SK-N-SH (cell line): ENCODE measurements around the gene MCTP1. TPM values are rescaled to one million over a fixed set of nuclear protein-coding genes. Genes with fewer than 3 reads are reported as not detected.

Experiments
- CTCF ChIA-PET: fragments of 300-600, 350-600 bp; formaldehyde crosslinking; extraction: SDS; loops from one replicate; lab custom pipeline; 2021; lab: Yijun Ruan, JAX
- POLR2A ChIA-PET: fragments of 350-600 bp; sonication (Branson Sonifier 250); formaldehyde crosslinking; extraction: SDS; loops from one replicate; lab custom pipeline; 2020; ENCODE audit warnings: antibody characterized with exemption, inconsistent platforms; lab: Yijun Ruan, JAX
- DNase-seq: peaks from one replicate; pipeline ENCODE4 v3.0.0; 2012
- H2AFZ ChIP-seq: fragments of 200-600 bp; sonication (generic); 2 replicates; pipeline ENCODE4 v1.8.1; 2016; ENCODE audit warnings: antibody characterized with exemption, mild to moderate bottlenecking, low read depth
- H3F3A ChIP-seq: fragments of 200-600 bp; sonication (generic); replicated peaks from 2 replicates; pipeline ENCODE3; 2016; ENCODE audit warnings: antibody characterized with exemption, mild to moderate bottlenecking; ENCODE audit not compliant: insufficient read depth
- H3K27ac ChIP-seq, 2 experiments: fragments of 200-500 bp in 1 of 2; fragments of 200-600 bp in 1 of 2; sonication (Bioruptor generic) in 1 of 2; sonication (generic), shearing (Covaris generic) in 1 of 2; 2 replicates each; pipeline versions ENCODE4 v1.5.1 to v1.6.1; 2014 to 2016; ENCODE audit warnings: low read depth in 2 of 2, inconsistent platforms in 1 of 2, low read length in 1 of 2, mild to moderate bottlenecking in 1 of 2, mixed read lengths in 1 of 2
- H3K27me3 ChIP-seq: fragments of 200-600 bp; sonication (generic), shearing (Covaris generic); 2 replicates; pipeline ENCODE4 v1.6.1; 2016; ENCODE audit warnings: mixed run types; ENCODE audit not compliant: insufficient read depth
- H3K36me3 ChIP-seq, 2 experiments: fragments of 200-500 bp in 1 of 2; fragments of 200-600 bp in 1 of 2; sonication (Bioruptor generic) in 1 of 2; sonication (generic) in 1 of 2; replicated peaks in 1 of 2; 2 replicates each; pipeline versions ENCODE3 to v1.5.1; 2014 to 2016; ENCODE audit warnings: low read length in 1 of 2, mild to moderate bottlenecking in 1 of 2; ENCODE audit not compliant: insufficient read depth in 2 of 2, control insufficient read depth in 1 of 2
- H3K4me1 ChIP-seq, 2 experiments: fragments of 200-500 bp in 1 of 2; fragments of 200-600 bp in 1 of 2; sonication (Bioruptor generic) in 1 of 2; sonication (generic), shearing (Covaris generic) in 1 of 2; 2 replicates each; pipeline versions ENCODE4 v1.5.1 to v1.6.1; 2014 to 2016; ENCODE audit warnings: low read depth in 1 of 2, low read length in 1 of 2, mixed run types in 1 of 2; ENCODE audit not compliant: insufficient read depth in 2 of 2, control insufficient read depth in 1 of 2
- H3K4me2 ChIP-seq: fragments of 200-600 bp; sonication (generic), shearing (Covaris generic); 2 replicates; pipeline ENCODE4 v1.6.1; 2017; ENCODE audit warnings: mixed run types
- H3K4me3 ChIP-seq, 2 experiments: fragments of 200-500 bp in 1 of 2; fragments of 200-600 bp in 1 of 2; sonication (Bioruptor generic) in 1 of 2; sonication (generic), shearing (Covaris generic) in 1 of 2; 2 replicates each; pipeline versions ENCODE4 v1.5.1 to v1.8.1; 2014 to 2016; ENCODE audit warnings: low read depth in 2 of 2, inconsistent platforms in 1 of 2, low read length in 1 of 2, mild to moderate bottlenecking in 1 of 2, mixed read lengths in 1 of 2, moderate library complexity in 1 of 2
- H3K79me2 ChIP-seq: fragments of 200-600 bp; sonication (generic); 2 replicates; pipeline ENCODE4 v1.8.1; 2017; ENCODE audit warnings: mild to moderate bottlenecking; ENCODE audit not compliant: insufficient read depth
- H3K9ac ChIP-seq: fragments of 200-600 bp; sonication (generic); 2 replicates; pipeline ENCODE4 v1.6.1; 2017; ENCODE audit warnings: mixed run types
- H3K9me2 ChIP-seq: fragments of 200-600 bp; sonication (generic); 2 replicates; pipeline ENCODE4 v1.6.1; 2017; ENCODE audit warnings: mixed run types
- H3K9me3 ChIP-seq: fragments of 200-600 bp; sonication (generic); 2 replicates; pipeline ENCODE4 v1.6.1; 2017; ENCODE audit warnings: mixed run types, mild to moderate bottlenecking, moderate library complexity
- H4K20me1 ChIP-seq: fragments of 200-600 bp; sonication (generic); 2 replicates; pipeline ENCODE4 v1.6.1; 2017; ENCODE audit warnings: mild to moderate bottlenecking, mixed run types; ENCODE audit not compliant: insufficient read depth
- CHD2 ChIP-seq: fragments of 150-350 bp; IDR thresholded peaks from 2 replicates; pipeline ENCODE4 v1.6.1; 2018; ENCODE audit warnings: low read length; ENCODE audit not compliant: partially characterized antibody
- ELF1 ChIP-seq: IDR thresholded peaks from 2 replicates; pipeline ENCODE4 v1.4.0; 2012
- EP300 ChIP-seq, 2 experiments: IDR thresholded peaks; 2 replicates each; pipeline versions ENCODE4 v1.4.0 to v1.6.1; 2012; ENCODE audit warnings: borderline replicate concordance in 1 of 2, low read depth in 1 of 2, low read length in 1 of 2
- EZH2phosphoT487 ChIP-seq: fragments of 200-600 bp; sonication (generic); IDR thresholded peaks from 2 replicates; pipeline ENCODE4 v1.6.1; 2017; ENCODE audit warnings: low read depth, mixed run types, mild to moderate bottlenecking, antibody characterized with exemption, moderate library complexity, borderline replicate concordance
- FOSL2 ChIP-seq: IDR thresholded peaks from 2 replicates; pipeline ENCODE4 v1.4.0; 2012; ENCODE audit warnings: low read depth, mild to moderate bottlenecking, moderate library complexity, borderline replicate concordance
- FOXJ3 ChIP-seq: sonication (generic); formaldehyde crosslinking; IDR thresholded peaks from 2 replicates; pipeline ENCODE4 v1.5.1; 2020; ENCODE audit warnings: mild to moderate bottlenecking, missing genetic modification reagents
- GABPA ChIP-seq: IDR thresholded peaks from 2 replicates; pipeline ENCODE4 v1.4.0; 2012; ENCODE audit warnings: low read depth, mild to moderate bottlenecking
- GATA2 ChIP-seq: sonication (generic); formaldehyde crosslinking; IDR thresholded peaks from 2 replicates; pipeline ENCODE4 v1.5.0; 2020; ENCODE audit warnings: mild to moderate bottlenecking, missing genetic modification reagents
- JUND ChIP-seq: IDR thresholded peaks from 2 replicates; pipeline ENCODE4 v1.4.0; 2012
- MXI1 ChIP-seq: IDR thresholded peaks from 2 replicates; pipeline ENCODE4 v1.6.1; 2012; ENCODE audit warnings: mild to moderate bottlenecking, low read depth, low read length, improper control_type of control experiment
- NFIC ChIP-seq: IDR thresholded peaks from 2 replicates; pipeline ENCODE4 v1.4.0; 2012; ENCODE audit warnings: borderline replicate concordance
- NRF1 ChIP-seq: IDR thresholded peaks from 2 replicates; pipeline ENCODE4 v1.6.1; 2012; ENCODE audit warnings: low read depth, mild to moderate bottlenecking, low read length
- PBX3 ChIP-seq: IDR thresholded peaks from 2 replicates; pipeline ENCODE4; 2012
- POLR2AphosphoS5 ChIP-seq: IDR thresholded peaks from 2 replicates; pipeline ENCODE4 v1.6.1; 2012; ENCODE audit warnings: low read depth, low read length
- RAD21 ChIP-seq: IDR thresholded peaks from 2 replicates; pipeline ENCODE4 v1.6.1; 2012; ENCODE audit warnings: mild to moderate bottlenecking, low read length
- RCOR1 ChIP-seq: fragments of 150-350 bp; IDR thresholded peaks from 2 replicates; pipeline ENCODE4 v1.6.1; 2017; ENCODE audit warnings: antibody characterized with exemption, low read length
- RXRA ChIP-seq: IDR thresholded peaks from 2 replicates; pipeline ENCODE4 v1.4.0; 2012; ENCODE audit warnings: low read depth, mild to moderate bottlenecking, borderline replicate concordance
- SIN3A ChIP-seq: IDR thresholded peaks from 2 replicates; pipeline ENCODE4 v1.6.1; 2012; ENCODE audit warnings: low read depth, mild to moderate bottlenecking, low read length, moderate library complexity, borderline replicate concordance
- SMC3 ChIP-seq: IDR thresholded peaks from 2 replicates; pipeline ENCODE4 v1.6.1; 2012; ENCODE audit warnings: low read depth, low read length, improper control_type of control experiment
- TAF1 ChIP-seq: IDR thresholded peaks from 2 replicates; pipeline ENCODE4 v1.6.1; 2012; ENCODE audit warnings: low read depth, mild to moderate bottlenecking, low read length, moderate library complexity, borderline replicate concordance
- TCF12 ChIP-seq: IDR thresholded peaks from 2 replicates; pipeline ENCODE4 v1.4.0; 2012
- TEAD4 ChIP-seq: IDR thresholded peaks from 2 replicates; pipeline ENCODE4 v1.4.0; 2012; ENCODE audit warnings: mild to moderate bottlenecking, borderline replicate concordance; ENCODE audit not compliant: insufficient read depth
- YY1 ChIP-seq: IDR thresholded peaks from 2 replicates; pipeline ENCODE4 v1.4.0; 2012; ENCODE audit warnings: low read depth, mild to moderate bottlenecking
- WGBS: methylation state at CpG from one replicate; pipeline ENCODE4 v1.1.6; 2017; ENCODE audit warnings: low lambda C conversion rate; 5-methylcytosine and 5-hydroxymethylcytosine counted together
- polyA plus RNA-seq, 3 experiments: library from polyadenylated mRNA; depleted of rRNA; stranded (reverse); fragments of >200 nt; gene quantifications; 2 replicates each; pipeline ENCODE4 v1.2.3, GENCODE V29; 2012
- TF ChIP-seq, protein P1 (sequence below): fragments of 200-600 bp; sonication (generic); IDR thresholded peaks from 2 replicates; pipeline ENCODE4 v1.6.1; 2017; ENCODE audit warnings: antibody characterized with exemption, mild to moderate bottlenecking, moderate library complexity
- TF ChIP-seq, protein P2 (sequence below): IDR thresholded peaks from 2 replicates; pipeline ENCODE4 v1.4.0; 2012; ENCODE audit warnings: low read depth, borderline replicate concordance

The MCTP1 gene
- polyA plus RNA-seq, 1 of the 3 experiments (the other 2 are of a cell fraction) = 0.53 TPM

- no peaks in the 10 kb centered on the region for H3K36me3 ChIP-seq
- DNase-seq = no peak
- H3K9ac ChIP-seq = no peak overlapping the region
- H3K9me3 ChIP-seq = no peaks in the 10 kb centered on the region; the same call in 1 of the 2 replicates
- no peaks in the 10 kb centered on the region for H3K79me2 ChIP-seq
- H3K27me3 ChIP-seq = no peaks in the 10 kb centered on the region; the same call in none of the 2 replicates
- no peaks in the 10 kb centered on the region for H3K9me2 ChIP-seq
- TF ChIP-seq NFIC (no peak), EZH2phosphoT487 (no peak), TAF1 (no peak), MXI1 (no peak), POLR2AphosphoS5 (no peak), SMC3 (peak; percentile 48), NRF1 (no peak), SIN3A (no peak), TCF12 (no peak), CHD2 (no peak), RAD21 (peak; percentile 55)
- TF ChIP-seq, protein P1, sequence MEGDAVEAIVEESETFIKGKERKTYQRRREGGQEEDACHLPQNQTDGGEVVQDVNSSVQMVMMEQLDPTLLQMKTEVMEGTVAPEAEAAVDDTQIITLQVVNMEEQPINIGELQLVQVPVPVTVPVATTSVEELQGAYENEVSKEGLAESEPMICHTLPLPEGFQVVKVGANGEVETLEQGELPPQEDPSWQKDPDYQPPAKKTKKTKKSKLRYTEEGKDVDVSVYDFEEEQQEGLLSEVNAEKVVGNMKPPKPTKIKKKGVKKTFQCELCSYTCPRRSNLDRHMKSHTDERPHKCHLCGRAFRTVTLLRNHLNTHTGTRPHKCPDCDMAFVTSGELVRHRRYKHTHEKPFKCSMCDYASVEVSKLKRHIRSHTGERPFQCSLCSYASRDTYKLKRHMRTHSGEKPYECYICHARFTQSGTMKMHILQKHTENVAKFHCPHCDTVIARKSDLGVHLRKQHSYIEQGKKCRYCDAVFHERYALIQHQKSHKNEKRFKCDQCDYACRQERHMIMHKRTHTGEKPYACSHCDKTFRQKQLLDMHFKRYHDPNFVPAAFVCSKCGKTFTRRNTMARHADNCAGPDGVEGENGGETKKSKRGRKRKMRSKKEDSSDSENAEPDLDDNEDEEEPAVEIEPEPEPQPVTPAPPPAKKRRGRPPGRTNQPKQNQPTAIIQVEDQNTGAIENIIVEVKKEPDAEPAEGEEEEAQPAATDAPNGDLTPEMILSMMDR = peak; percentile 59
- H3F3A ChIP-seq = no peaks in the 10 kb centered on the region
- H3K27ac ChIP-seq = no peak overlapping the region
- 8% methylated on average over 10 of the region's 10 CpGs for WGBS
- CTCF ChIA-PET = no interaction called here
- H3K4me3 ChIP-seq = peak overlapping the region in 1 of 2 experiments; percentile 14; a peak in 1 of 4 replicates
- no peaks in the 10 kb centered on the region for H3K4me1 ChIP-seq
- peak overlapping the region; percentile 59 for H3K4me2 ChIP-seq
- POLR2A ChIA-PET = no interaction called here
- H2AFZ ChIP-seq = no peak overlapping the region
- H4K20me1 ChIP-seq = no peaks in the 10 kb centered on the region
Measured at GRCh38 chr5:95238560-95239325, 46.2 kb downstream of the MCTP1 start.

DNA sequence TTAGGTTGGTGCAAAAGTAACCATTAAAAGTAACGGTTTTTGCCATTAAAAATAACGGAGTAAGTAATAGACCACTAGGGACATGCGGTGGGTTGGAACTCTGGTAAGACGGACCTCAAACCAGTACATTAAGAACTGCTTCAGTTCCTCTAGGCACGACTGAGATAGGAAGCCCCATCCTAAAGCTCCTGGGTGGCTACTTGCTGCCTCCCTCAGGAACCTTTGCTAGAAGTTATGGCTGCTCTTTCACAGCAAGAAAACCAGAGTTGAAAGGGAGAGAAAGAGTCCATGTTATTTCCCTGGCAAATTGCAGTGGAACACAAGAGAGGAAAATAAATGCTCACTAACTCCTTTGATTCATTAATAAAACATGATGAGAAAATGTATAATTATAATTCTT, 47.6 kb downstream of the MCTP1 start:
- ChIA-PET CTCF (interaction anchor here (1.0 kb wide), 1 partner anchor 269 kb away, joined by 5 read pairs; no protein-coding TSS in a partner anchor), POLR2A (no interaction called here)
- WGBS = 37% methylated on average over 5 of the region's 5 CpGs

More for the DNA sequence above, 47.6 kb downstream of the MCTP1 start:
- Histone ChIP-seq H3F3A (no peaks in the 10 kb centered on the region), H3K36me3 (no peaks in the 10 kb centered on the region), H2AFZ (no peak overlapping the region), H3K9me3 (no peaks in the 10 kb centered on the region; the same call in 1 of the 2 replicates), H3K4me2 (no peak overlapping the region), H3K9me2 (no peaks in the 10 kb centered on the region), H3K4me1 (no peaks in the 10 kb centered on the region), H3K27me3 (no peaks in the 10 kb centered on the region; the same call in none of the 2 replicates), H4K20me1 (no peaks in the 10 kb centered on the region), H3K9ac (no peak overlapping the region), H3K79me2 (no peaks in the 10 kb centered on the region), H3K4me3 (no peak overlapping the region), H3K27ac (no peak overlapping the region)
- TF ChIP-seq PBX3 (no peak), RCOR1 (no peak), MXI1 (no peak), NFIC (no peak), CHD2 (no peak), RXRA (no peak), POLR2AphosphoS5 (no peak), YY1 (no peak), EP300 (IDR thresholded peaks at IDR 0.05; ENCODE audit: borderline replicate concordance in 1 of 2, low read depth in 1 of 2, low read length in 1 of 2) (no peak), FOXJ3 (no peak), TEAD4 (no peak), FOSL2 (no peak), NRF1 (no peak), JUND (no peak), SIN3A (no peak), GABPA (no peak), ELF1 (no peak), GATA2 (CRISPR knock-in tag) (no peak)
- TF ChIP-seq, protein P2, sequence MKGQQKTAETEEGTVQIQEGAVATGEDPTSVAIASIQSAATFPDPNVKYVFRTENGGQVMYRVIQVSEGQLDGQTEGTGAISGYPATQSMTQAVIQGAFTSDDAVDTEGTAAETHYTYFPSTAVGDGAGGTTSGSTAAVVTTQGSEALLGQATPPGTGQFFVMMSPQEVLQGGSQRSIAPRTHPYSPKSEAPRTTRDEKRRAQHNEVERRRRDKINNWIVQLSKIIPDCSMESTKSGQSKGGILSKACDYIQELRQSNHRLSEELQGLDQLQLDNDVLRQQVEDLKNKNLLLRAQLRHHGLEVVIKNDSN = no peak
- DNase-seq = no peak
